Hepatic stellate cell (primary cell): ENCODE results near the gene RIT2.

ENCODE experiments used
- DNase-seq: peaks from one replicate; pipeline ENCODE4 v3.0.0; 2011; ENCODE audit warnings: low spot score

Gene RIT2

DNA sequence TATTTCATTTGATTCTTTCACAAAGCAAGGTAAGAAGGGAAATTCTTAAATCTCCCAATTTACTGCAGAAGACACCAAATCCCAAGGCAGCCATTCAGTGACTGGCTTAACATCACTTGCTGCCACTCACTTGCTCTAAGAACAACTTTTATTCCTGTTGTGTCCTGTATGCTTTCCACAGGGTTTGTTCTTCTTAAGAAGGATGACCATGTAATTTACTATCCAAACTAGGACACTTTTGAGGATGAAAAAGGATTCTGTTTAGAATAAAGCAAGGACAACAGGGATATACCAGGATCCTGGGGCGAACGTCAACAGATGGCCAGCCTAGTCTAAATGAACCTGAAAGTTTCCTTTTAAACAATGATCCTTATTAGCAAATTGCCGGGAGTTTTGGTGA is 34.8 kb downstream of the RIT2 start:
- no peak for DNase-seq

GRCh38 chr18:43079422-43079821 is 36.1 kb downstream of the RIT2 start:
- DNase-seq, result no peak

- no peak for DNase-seq
Observed at GRCh38 chr18:43078478-43079092, 36.9 kb downstream of the RIT2 start.

DNA sequence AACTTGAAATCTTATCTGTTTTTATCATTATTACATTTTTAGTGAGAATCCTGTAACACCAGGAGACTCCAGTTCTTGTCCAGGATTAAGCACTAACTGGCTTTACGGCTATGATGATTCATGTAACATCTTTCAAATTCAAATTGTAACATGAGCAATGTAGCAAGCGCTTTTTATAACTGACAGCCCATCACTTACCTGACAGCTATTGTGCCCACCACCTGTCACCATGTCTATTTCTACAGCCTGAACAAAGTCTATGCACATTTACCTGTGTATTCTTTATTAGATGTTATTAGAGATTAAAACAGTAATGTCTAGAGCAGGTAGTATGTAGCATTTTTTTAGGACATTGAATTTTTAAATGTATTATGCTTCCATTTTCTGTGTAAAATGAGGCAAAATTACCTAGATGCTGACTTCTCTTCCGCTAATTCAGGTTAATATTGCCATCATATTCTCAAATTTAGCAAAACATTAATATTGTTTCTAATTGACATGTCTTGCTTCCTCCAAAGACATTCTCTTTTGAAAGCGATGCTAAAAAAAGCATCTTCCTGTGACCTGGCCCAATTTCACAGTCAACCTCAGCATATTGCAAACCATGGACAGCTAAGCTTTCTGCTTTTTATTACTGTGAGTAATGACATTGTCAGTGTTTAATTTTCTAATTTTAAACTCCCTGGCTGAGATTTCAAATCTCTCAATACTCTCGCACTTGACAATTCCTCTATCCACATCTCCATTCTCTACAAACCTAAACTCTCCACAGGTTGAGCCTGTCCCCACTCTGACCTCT is 37.8 kb downstream of the RIT2 start:
- DNase-seq, result no peak

DNA sequence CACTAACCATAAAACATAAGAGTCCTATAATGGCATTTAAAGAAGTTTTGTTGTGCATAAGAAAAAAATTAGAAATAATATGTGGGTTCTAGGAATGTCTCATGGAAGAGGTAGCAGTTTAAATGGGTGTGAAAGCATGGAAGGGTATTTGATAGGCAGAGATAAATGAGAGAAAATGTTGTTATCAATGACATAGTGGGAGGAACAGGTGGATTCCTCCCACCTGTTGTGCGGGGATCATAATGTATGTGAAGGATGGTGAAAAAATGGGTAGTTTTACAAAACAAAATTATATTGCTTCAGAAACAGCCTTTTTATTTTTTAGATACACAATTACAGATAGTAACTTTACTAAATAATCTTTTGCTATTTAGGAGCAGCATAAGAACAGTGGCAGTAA is 41.7 kb downstream of the RIT2 start:
- no peak for DNase-seq

DNA sequence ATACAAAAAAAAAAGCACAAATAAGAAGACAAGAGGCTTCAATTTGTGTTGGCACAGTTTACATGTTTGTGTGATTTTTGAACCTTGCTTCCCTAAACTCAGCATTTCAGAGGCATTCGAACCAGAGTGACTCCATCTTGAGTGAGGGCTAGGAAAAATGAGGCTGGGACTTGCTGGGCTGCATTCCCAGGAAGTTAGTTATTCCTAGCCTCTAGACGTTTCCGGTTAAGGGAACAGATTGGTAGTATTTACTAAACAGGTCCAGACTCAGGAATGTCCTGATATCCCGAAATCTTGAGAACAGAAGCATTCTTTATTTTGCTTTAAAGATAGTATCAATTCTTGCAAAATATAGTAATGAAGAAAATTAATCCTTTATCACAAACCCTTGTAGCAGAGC is 46.7 kb downstream of the RIT2 start:
- DNase-seq, result no peak

GRCh38 chr18:43067570-43067969 is 47.9 kb downstream of the RIT2 start:
- DNase-seq, result no peak

DNA sequence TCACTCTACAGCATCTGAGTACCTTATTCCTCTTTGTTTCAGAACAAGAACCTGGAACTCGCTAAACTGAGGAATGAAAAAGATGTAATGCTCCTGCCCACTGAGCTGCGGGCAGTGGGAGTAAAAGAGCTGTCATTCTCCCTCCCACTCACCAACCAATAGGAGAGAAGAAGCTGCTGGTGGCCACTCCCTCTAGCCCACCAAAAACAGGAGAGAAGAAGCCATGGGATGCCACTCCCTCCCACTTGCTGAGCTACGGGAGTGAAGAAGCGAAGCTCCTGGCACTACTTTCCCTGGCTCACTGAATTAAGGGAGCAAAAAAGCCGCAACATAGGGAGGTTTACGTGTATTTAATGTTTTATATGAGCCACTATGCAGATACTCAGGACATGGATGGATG is 53.7 kb downstream of the RIT2 start:
- no peak for DNase-seq

DNA sequence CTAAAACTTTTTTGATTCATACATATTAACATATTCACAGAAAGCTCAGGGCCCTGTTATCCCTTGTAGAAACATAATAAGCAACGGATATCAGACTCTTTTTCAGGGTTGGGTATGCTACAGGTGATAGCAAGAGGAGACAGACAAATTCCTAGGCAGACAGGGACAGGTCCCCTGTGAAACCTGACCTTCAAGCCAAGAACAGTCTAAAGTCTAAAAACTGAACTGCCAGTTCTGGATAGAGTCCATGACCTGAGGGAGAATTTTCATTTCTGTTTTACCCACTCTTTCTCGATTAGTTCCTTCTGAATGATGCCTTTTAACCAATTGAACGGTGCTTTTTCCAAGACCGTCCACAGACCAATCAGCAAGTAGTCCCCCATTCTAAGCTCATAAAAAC is 54.2 kb downstream of the RIT2 start:
- DNase-seq, result no peak

GRCh38 chr18:43060020-43060419 is 55.5 kb downstream of the RIT2 start:
- no peak for DNase-seq

DNA sequence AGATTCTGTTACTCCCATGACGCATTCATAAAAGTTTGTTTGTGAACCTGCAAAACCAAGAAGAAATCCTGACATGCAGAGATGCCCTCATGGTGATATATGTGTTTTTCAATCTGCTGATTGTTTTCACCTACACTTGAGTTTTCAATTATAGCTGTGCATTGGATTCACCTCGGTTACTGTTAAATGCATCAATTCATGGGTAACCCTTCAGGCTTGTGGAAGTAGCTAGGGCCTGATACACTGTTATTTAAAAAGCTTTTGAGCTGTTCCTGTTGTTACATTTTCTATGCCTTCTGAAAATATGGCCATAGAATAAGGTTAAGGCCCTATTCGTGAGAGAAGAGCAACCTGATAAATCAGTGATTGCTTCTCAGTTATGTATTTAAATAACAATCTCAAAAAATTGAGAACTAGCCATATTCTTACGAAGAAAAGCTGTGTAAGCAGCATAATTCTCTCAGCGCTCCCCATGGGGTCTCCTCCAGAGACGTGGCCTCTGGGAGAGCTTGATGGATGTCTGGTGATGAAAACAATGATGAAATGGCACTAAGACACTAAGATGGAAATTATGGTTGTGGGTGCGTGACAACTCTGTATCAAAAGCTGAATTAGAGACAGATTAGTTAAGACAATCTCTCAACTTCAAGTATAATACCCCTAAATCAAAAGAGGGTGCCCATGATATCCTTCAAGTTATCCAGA is 60.5 kb downstream of the RIT2 start:
- DNase-seq, result no peak

DNA sequence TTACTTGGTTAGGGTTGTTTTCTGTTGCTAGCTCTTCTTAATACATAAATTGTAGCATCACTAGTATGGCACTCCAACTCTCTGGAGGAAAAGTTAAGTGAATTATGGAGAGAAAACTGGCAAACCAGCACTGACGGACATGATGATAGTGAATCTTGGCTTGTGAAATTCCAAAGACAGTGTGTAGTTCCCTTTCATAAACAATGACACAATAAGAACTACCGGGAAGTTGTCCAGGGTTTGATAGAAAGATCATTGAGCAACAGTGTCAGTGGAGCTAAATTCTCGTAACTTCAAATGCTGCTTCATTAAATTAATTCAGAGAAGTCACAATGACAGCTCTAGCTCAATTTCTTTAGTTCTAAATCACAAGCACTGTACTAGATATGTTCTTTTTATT is 66.5 kb downstream of the RIT2 start:
- no peak for DNase-seq

DNA sequence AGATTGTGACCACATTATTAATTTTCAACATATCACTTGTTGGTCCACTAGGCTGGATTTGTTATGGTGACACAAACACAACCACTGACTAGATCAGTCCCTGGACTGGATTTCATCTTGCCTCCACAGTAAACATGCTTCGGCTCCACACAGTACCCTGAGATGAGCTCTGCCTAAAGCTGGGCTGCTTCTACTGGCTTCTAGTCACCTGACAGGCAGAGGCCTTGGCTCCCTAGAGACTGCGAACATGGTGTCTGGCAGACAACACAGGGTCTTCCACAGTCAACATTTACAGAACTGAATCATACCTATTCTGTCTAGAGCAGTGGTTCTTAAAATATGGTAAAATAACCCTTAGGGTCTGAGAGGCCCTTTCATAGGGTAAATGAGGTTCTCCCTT is 69.2 kb downstream of the RIT2 start:
- no peak for DNase-seq

DNA sequence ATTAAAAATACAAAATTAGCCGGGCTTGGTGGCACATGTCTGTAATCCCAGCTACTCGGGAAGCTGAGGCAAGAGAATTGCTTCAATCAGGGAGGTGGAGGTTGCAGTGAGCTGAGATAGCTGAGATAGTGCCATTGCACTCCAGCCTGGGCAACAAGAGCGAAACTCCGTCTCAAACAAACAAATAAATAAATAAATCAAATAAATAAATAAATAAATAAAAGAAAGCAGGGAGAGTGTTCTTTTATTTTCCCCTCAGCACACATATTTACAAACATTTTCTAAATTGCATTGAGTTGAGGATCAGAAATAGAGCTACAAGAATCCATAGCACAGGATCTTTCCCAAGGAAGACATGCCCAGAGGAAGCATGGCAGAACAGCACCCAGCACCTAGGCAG is 71.9 kb downstream of the RIT2 start:
- no peak for DNase-seq

DNA sequence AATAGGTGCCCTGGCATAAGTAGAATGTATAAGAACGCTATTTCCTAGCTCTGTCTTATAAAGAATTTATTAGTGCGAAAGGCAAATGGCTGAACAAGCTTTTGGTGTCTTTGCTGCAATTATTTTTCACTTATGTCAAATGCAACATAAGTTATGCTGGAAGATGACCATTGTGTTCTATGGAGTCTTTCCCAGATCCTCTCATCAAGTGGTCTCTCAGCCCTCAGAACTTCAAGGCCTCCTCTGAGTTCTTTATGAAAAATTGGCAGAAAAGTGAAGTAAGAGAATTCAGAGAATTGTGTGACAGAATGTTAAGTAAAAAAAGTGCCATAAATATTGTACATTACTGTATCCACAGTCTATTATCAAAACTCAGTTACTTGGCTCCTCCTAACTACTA is 75.2 kb downstream of the RIT2 start:
- no peak for DNase-seq

DNA sequence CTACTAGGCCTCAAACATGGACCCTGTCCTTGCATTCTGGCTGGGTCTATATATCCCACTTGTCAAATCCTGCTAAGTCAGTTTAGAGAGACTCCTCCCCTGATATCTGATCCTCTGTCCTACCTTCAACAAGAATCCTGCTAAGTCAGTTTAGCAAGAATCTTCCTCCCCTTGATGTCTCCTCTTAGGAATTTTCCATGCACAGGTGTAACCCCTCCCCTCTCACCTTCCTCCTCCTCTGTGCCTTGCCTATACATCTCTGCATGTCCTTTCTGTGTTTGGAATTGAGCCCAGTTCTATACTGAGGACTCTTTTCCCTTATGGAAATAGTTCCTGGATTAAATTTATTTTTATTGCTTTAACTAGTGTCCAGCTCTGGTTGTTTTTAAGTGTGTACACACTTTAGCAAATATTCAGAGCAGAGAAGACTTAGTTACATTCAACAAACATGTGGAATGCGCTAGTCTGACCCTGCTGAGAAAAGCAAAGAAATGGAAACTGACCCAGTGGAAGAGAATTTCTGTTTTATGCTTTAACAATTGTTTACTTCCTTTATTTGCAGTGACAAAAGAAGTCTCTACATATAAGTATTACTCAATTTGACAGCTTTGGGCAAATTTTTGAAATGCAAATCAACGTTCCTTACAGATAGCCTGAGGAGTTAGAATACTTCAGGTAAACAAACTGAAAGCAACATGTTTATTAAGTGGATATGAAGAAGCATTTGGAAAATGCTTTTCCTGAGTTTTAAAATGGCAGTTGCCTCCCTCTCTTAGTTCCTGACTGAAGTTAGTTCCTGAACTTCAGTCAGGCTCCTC is 80.6 kb downstream of the RIT2 start:
- DNase-seq, result no peak

- no peak for DNase-seq
Observed at GRCh38 chr18:43031169-43031568, 84.3 kb downstream of the RIT2 start.

GRCh38 chr18:43029414-43029813 is 86.1 kb downstream of the RIT2 start:
- DNase-seq, result no peak

- DNase-seq, result no peak
Observed at GRCh38 chr18:43022874-43023273, 92.6 kb downstream of the RIT2 start.

DNA sequence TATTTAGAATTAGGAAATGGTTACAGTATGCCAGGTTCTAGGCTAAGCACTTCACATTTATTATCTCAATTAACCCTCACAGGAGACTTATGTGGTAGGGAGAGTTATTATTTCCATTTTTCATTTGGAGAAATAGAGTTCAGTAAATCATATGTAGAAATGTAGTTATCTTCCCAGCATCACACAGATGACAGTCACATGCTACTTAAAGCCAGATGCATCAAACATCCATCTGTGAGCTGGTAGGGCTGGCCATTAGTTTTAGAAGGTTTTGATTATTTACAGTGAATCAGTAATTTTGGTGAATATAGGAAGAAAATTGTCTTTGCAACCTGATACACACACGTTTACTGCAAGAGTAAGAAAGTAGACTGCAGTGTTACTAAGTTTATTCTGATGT is 97.9 kb downstream of the RIT2 start:
- DNase-seq, result no peak

DNA sequence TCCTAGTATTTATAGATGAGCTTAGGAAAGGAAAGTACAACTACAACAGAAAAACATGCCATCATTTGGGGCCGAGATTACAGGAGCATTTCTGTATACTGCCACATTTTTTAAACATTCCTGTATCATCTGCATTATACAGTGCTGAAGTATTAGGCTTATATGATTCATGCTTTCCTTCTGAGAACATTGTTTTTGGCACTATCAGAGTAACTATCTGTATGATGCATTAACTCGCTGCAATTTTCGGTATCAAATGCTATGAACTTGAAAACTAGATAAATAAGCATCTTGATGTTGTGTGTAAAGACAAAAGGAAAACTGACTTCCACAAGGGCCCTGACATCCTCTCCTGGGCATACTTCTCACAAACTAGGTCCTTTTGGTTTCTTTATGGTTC is 102.0 kb downstream of the RIT2 start:
- no peak for DNase-seq

GRCh38 chr18:43012951-43013350 is 102.5 kb downstream of the RIT2 start:
- no peak for DNase-seq

DNA sequence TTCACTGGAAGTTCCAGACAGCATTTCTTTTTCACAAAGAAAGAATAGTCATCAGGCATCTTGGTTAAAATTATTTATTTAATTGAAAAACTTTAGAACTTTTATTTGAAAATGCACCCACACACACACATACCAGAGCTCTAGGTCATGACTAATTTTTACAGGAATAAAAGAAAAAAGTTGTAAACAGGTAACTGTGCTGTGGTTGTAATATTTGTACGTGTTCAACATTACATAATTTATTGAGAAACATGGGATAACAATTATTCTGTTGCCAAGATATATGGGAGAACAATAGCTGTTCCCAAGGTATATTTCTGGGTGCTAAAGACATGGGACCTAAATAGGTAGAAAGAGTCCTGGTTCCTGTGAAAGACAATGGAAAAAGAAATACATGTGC is 104.9 kb downstream of the RIT2 start:
- DNase-seq, result no peak
